Middle frontal gyrus (tissue), 1 donor: ENCODE measurements around the gene C17orf75.

Experiments
- DNase-seq: peaks from one replicate; pipeline ENCODE4 v3.0.0-alpha.2; 2015; ENCODE audit warnings: low spot score; ENCODE audit errors: extremely low spot score

C17orf75 gene

GRCh38 chr17:32278815-32279214 lies 63.2 kb downstream of the C17orf75 start:
- no peak for DNase-seq
